Left cardiac atrium (tissue), 4 donors: Measurements from ENCODE around the gene KRT38. TPM values are rescaled to one million over a fixed set of nuclear protein-coding genes. Genes with fewer than 3 reads are reported as not detected.
"Not testable (repeated sequence)": the region's sequence is repeated elsewhere in the genome, so short reads cannot be mapped to it uniquely, and the experiment has no call there.

Experiments used
- ATAC-seq, 2 donors: fragments of 200-7000 bp; cut with Tn5 transposase; one replicate each; pipeline ENCODE4 v1.9.1; 2020; ENCODE audit warnings: mild to moderate bottlenecking in 2 of 2, moderate library complexity in 2 of 2
- DNase-seq: peaks from one replicate; pipeline ENCODE4 v3.0.0-alpha.2; 2020
- intact Hi-C, 2 donors: fragments of 100-400 bp; cut with DNase I; formaldehyde crosslinking; loops; one replicate each; pipeline versions ENCODE4 v1.14.1 to v1.15.1; 2022 to 2023
- total RNA-seq, 2 donors: library from RNA; stranded (reverse); fragmentation: NEBNext Ultra II Directional; extraction: Animal tissue kit (Norgen Biotek cat#: 25700); gene quantifications; one replicate each; pipeline ENCODE4 v1.2.1, GENCODE V29; 2021
- donor health status: DM: no; HTN: yes; CAD: no.
- donor health status: DM: no; HTN: yes; CAD: no; lungs with severe emphysema.
- donor health status: DM: yes; HTN: yes; CAD: no.
- donor health status: Dilated cardiomyopathy.

The KRT38 gene
- total RNA-seq, 2 donors from 2014 or later = not detected

- DNase-seq (no peak), ATAC-seq (peak; percentile 57 to 85)
- intact Hi-C loops = no loop called here
These were observed 36.6 kb downstream of the KRT38 start for GRCh38 chr17:41404024-41404671.

GRCh38 chr17:41403404-41404023 is 37.3 kb downstream of the KRT38 start:
- DNase-seq = no peak
- intact Hi-C loops = no loop called here
- no peak for ATAC-seq

- DNase-seq (no peak), ATAC-seq (no peak)
- intact Hi-C loops = no loop called here
These were observed 38.6 kb downstream of the KRT38 start for GRCh38 chr17:41402161-41402560.

- ATAC-seq = no peak
- intact Hi-C loops = no loop called here
These were observed 43.7 kb downstream of the KRT38 start, which contains the start of gene KRT31 for GRCh38 chr17:41396996-41397660. Gene KRT31 (minus strand): TSS chr17:41397608. CDS start chr17:41397539, 69 bp downstream.

GRCh38 chr17:41396340-41396739 is 44.4 kb downstream of the KRT38 start:
- DNase-seq (no peak), ATAC-seq (no peak)
- intact Hi-C loops = no loop called here

More at GRCh38 chr17:41396996-41397660, 43.7 kb downstream of the KRT38 start, which contains the start of gene KRT31:
- DNase-seq = no peak

GRCh38 chr17:41395611-41396010 is 45.2 kb downstream of the KRT38 start:
- intact Hi-C loops = no loop called here
- DNase-seq (no peak), ATAC-seq (no peak)

GRCh38 chr17:41395044-41395443 is 45.7 kb downstream of the KRT38 start:
- ATAC-seq, intact Hi-C loops, DNase-seq: not testable (repeated sequence)

- ATAC-seq = no peak
- no peak for DNase-seq
- intact Hi-C loops = no loop called here
These were observed 46.4 kb downstream of the KRT38 start for GRCh38 chr17:41394254-41394996.

GRCh38 chr17:41393826-41394225 is 47.0 kb downstream of the KRT38 start:
- DNase-seq = no peak
- ATAC-seq = no peak
- intact Hi-C loops = no loop called here

GRCh38 chr17:41393294-41393693 is 47.5 kb downstream of the KRT38 start:
- intact Hi-C loops = no loop called here
- ATAC-seq = peak; percentile 84 to 89
- DNase-seq = no peak

- no peak for ATAC-seq
- intact Hi-C loops = no loop called here
These were observed 48.5 kb downstream of the KRT38 start for GRCh38 chr17:41392278-41392677.

GRCh38 chr17:41391535-41391934 is 49.2 kb downstream of the KRT38 start:
- intact Hi-C loops = no loop called here
- ATAC-seq (no peak), DNase-seq (no peak)

More at GRCh38 chr17:41392278-41392677, 48.5 kb downstream of the KRT38 start:
- no peak for DNase-seq

- no peak for ATAC-seq
- intact Hi-C loops = no loop called here
- no peak for DNase-seq
These were observed 50.3 kb downstream of the KRT38 start for GRCh38 chr17:41390411-41390938.

- intact Hi-C loops = no loop called here
- ATAC-seq (no peak), DNase-seq (no peak)
These were observed 53.1 kb downstream of the KRT38 start for GRCh38 chr17:41387670-41388069.

GRCh38 chr17:41386227-41386626 is 54.6 kb downstream of the KRT38 start:
- DNase-seq (no peak), ATAC-seq (no peak)
- intact Hi-C loops = no loop called here
